Thymus (tissue), 11 donors: Measurements from ENCODE around the gene GNG7. TPM values are rescaled to one million over a fixed set of nuclear protein-coding genes. Genes with fewer than 3 reads are reported as not detected.

ENCODE experiments used
- DNase-seq, 9 donors: peaks; one replicate each; pipeline ENCODE4 v3.0.0-alpha.2; 2013; ENCODE audit warnings: low spot score in 9 of 9, low read depth in 6 of 9, missing footprints in 1 of 9
- H3K27ac ChIP-seq, 2 donors: one replicate each; pipeline ENCODE4 v1.5.1; 2013; ENCODE audit warnings: control low read depth in 1 of 2, low read depth in 1 of 2, low read length in 1 of 2, mild to moderate bottlenecking in 1 of 2, moderate library complexity in 1 of 2
- H3K27me3 ChIP-seq, 2 donors: one replicate each; pipeline ENCODE4 v1.5.1; 2013; ENCODE audit warnings: low read length in 1 of 2; ENCODE audit not compliant: control insufficient read depth in 2 of 2, insufficient read depth in 1 of 2
- H3K36me3 ChIP-seq, 2 donors: one replicate each; pipeline ENCODE4 v1.5.1; 2013; ENCODE audit warnings: low read length in 1 of 2, mild to moderate bottlenecking in 1 of 2, moderate library complexity in 1 of 2; ENCODE audit not compliant: control insufficient read depth in 2 of 2, insufficient read depth in 2 of 2
- H3K4me1 ChIP-seq, 2 donors: one replicate each; pipeline ENCODE4 v1.5.1; 2013; ENCODE audit warnings: low read length in 2 of 2; ENCODE audit not compliant: control insufficient read depth in 2 of 2, insufficient read depth in 2 of 2
- H3K4me3 ChIP-seq, 2 donors: one replicate each; pipeline ENCODE4 v1.5.1; 2013; ENCODE audit warnings: low read length in 2 of 2, control low read depth in 1 of 2, mild to moderate bottlenecking in 1 of 2
- H3K9me3 ChIP-seq, 2 donors: one replicate each; pipeline ENCODE4 v1.5.1; 2013; ENCODE audit warnings: low read length in 1 of 2, mild to moderate bottlenecking in 1 of 2; ENCODE audit not compliant: control insufficient read depth in 2 of 2, insufficient read depth in 1 of 2
- WGBS: extraction: QIAGEN DNeasy Blood & Tissue Kit; methylation state at CpG from one replicate; pipeline ENCODE4 v1.1.7; 2013; 5-methylcytosine and 5-hydroxymethylcytosine counted together
- polyA plus RNA-seq: library from polyadenylated mRNA; stranded (reverse); fragments of 200-250 nt; gene quantifications from one replicate; pipeline ENCODE4 v1.2.3, GENCODE V29; 2013
- total RNA-seq: library from RNA; stranded (reverse); fragments of 120-200 nt; gene quantifications from one replicate; pipeline ENCODE4 v1.2.4, GENCODE V29; 2013
- donor health status: healthy.

Gene GNG7
- total and polyA plus RNA-seq, 2 donors, result 0.71 to 4.2 TPM

GRCh38 chr19:2722541-2723344 is 20.2 kb upstream of the GNG7 start:
- H3K9me3 ChIP-seq, result no peaks in the 10 kb centered on the region
- H3K4me3 ChIP-seq, result no peak overlapping the region
- H3K4me1 ChIP-seq, result peaks cover 0 to 10% of the 10 kb centered on the region in 2 donors
- 86% methylated on average over 28 of the region's 28 CpGs for WGBS
- no peak overlapping the region for H3K27ac ChIP-seq
- H3K36me3 ChIP-seq, result no peaks in the 10 kb centered on the region
- H3K27me3 ChIP-seq, result peaks cover 42 to 87% of the 10 kb centered on the region in 2 donors
- DNase-seq, result no peak

GRCh38 chr19:2721570-2722540 is 19.4 kb upstream of the GNG7 start:
- no peaks in the 10 kb centered on the region for H3K36me3 ChIP-seq
- peaks cover 0 to 10% of the 10 kb centered on the region in 2 donors for H3K4me1 ChIP-seq
- 34% methylated on average over 39 of the region's 39 CpGs for WGBS
- H3K27me3 ChIP-seq, result peaks cover 40 to 85% of the 10 kb centered on the region in 2 donors
- no peak overlapping the region for H3K27ac ChIP-seq
- H3K4me3 ChIP-seq, result peak overlapping the region in 1 of 2 donors; percentile 38
- H3K9me3 ChIP-seq, result no peaks in the 10 kb centered on the region
- no peak for DNase-seq

- no peaks in the 10 kb centered on the region for H3K9me3 ChIP-seq
- 1% methylated on average over 98 of the region's 100 CpGs for WGBS
- no peak within 1 kb of the TSS for H3K27ac ChIP-seq
- DNase-seq, result no peak
- peaks cover 0 to 6% of the 10 kb centered on the region in 2 donors for H3K4me1 ChIP-seq
- H3K4me3 ChIP-seq, result peak within 1 kb of the TSS in 1 of 2 donors; percentile 38
- H3K36me3 ChIP-seq, result no peaks in the 10 kb centered on the region
- H3K27me3 ChIP-seq, result peaks cover 40 to 76% of the 10 kb centered on the region in 2 donors
Measured at GRCh38 chr19:2720777-2721569, 18.5 kb upstream of the GNG7 start, which contains the start of gene DIRAS1. Gene DIRAS1, minus strand, starts transcription at chr19:2721372. Its CDS starts 3,566 bp downstream, at chr19:2717806.

GRCh38 chr19:2719920-2720776 is 17.7 kb upstream of the GNG7 start:
- Histone ChIP-seq H3K4me3 (no peak overlapping the region), H3K27ac (no peak overlapping the region), H3K4me1 (peaks cover 0 to 6% of the 10 kb centered on the region in 2 donors), H3K27me3 (peaks cover 40 to 69% of the 10 kb centered on the region in 2 donors), H3K36me3 (no peaks in the 10 kb centered on the region), H3K9me3 (peaks cover 2 to 4% of the 10 kb centered on the region in 2 donors)
- 9% methylated on average over 37 of the region's 37 CpGs for WGBS
- DNase-seq, result no peak

GRCh38 chr19:2719232-2719735 is 16.8 kb upstream of the GNG7 start:
- peaks cover 2 to 12% of the 10 kb centered on the region in 2 donors for H3K9me3 ChIP-seq
- no peaks in the 10 kb centered on the region for H3K36me3 ChIP-seq
- no peak overlapping the region for H3K4me3 ChIP-seq
- 68% methylated on average over 7 of the region's 7 CpGs for WGBS
- peaks cover 40 to 67% of the 10 kb centered on the region in 2 donors for H3K27me3 ChIP-seq
- H3K27ac ChIP-seq, result no peak overlapping the region
- H3K4me1 ChIP-seq, result peaks cover 0 to 6% of the 10 kb centered on the region in 2 donors
- DNase-seq, result no peak

GRCh38 chr19:2717638-2718541 is 15.4 kb upstream of the GNG7 start:
- Histone ChIP-seq H3K27me3 (peaks cover 38 to 54% of the 10 kb centered on the region in 2 donors), H3K9me3 (peaks cover 2 to 12% of the 10 kb centered on the region in 2 donors), H3K4me3 (no peak overlapping the region), H3K27ac (no peak overlapping the region), H3K4me1 (peaks cover 0 to 6% of the 10 kb centered on the region in 2 donors), H3K36me3 (no peaks in the 10 kb centered on the region)
- 93% methylated on average over 52 of the region's 52 CpGs for WGBS
- no peak for DNase-seq
